ENCODE data around the gene POU2F2.

GRCh38 chr19:42091742-42092141 lies 40.5 kb downstream of the POU2F2 start:
- TF ChIP-seq POLR2A (IDR thresholded peaks at IDR 0.05), result no peak
- TF ChIP-seq CTCF (IDR thresholded peaks at IDR 0.05), result no peak
